NCI-H2227 treated with DMSO at 0.1 percent for 48 hours (cell line): ENCODE data around the gene CCDC34.

Experiments
- DNase-seq: peaks from one replicate; lab custom pipeline; 2025; lab: John Stamatoyannopoulos, UW

Gene CCDC34

GRCh38 chr11:27392278-27393114, 29.5 kb upstream of the CCDC34 start:
- no peak for DNase-seq

- no peak for DNase-seq
Measured at GRCh38 chr11:27391331-27392015, 28.5 kb upstream of the CCDC34 start.

GRCh38 chr11:27390318-27391295, 27.6 kb upstream of the CCDC34 start:
- no peak for DNase-seq

- no peak for DNase-seq
Measured at GRCh38 chr11:27388869-27389268, 25.9 kb upstream of the CCDC34 start.

- DNase-seq, result no peak
Measured at GRCh38 chr11:27388001-27388400, 25.0 kb upstream of the CCDC34 start.

- no peak for DNase-seq
Measured at GRCh38 chr11:27387362-27387761, 24.3 kb upstream of the CCDC34 start.

GRCh38 chr11:27386181-27386845, 23.3 kb upstream of the CCDC34 start:
- no peak for DNase-seq

GRCh38 chr11:27385245-27385644, 22.2 kb upstream of the CCDC34 start:
- DNase-seq, result no peak

- DNase-seq, result no peak
Measured at GRCh38 chr11:27384227-27384626, 21.2 kb upstream of the CCDC34 start.

- DNase-seq, result no peak
Measured at GRCh38 chr11:27383645-27384044, 20.6 kb upstream of the CCDC34 start.

- DNase-seq, result no peak
Measured at GRCh38 chr11:27381238-27381666, 18.2 kb upstream of the CCDC34 start.

GRCh38 chr11:27380771-27381170, 17.8 kb upstream of the CCDC34 start:
- no peak for DNase-seq

- no peak for DNase-seq
Measured at GRCh38 chr11:27379449-27379848, 16.4 kb upstream of the CCDC34 start.

GRCh38 chr11:27375370-27375769, 12.4 kb upstream of the CCDC34 start:
- no peak for DNase-seq

GRCh38 chr11:27373856-27374602, 11.0 kb upstream of the CCDC34 start:
- no peak for DNase-seq

GRCh38 chr11:27373392-27373791, 10.4 kb upstream of the CCDC34 start:
- DNase-seq, result no peak

GRCh38 chr11:27372164-27372563, 9.1 kb upstream of the CCDC34 start:
- no peak for DNase-seq

GRCh38 chr11:27371489-27371888, 8.5 kb upstream of the CCDC34 start:
- DNase-seq, result no peak

- no peak for DNase-seq
Measured at GRCh38 chr11:27370374-27370773, 7.4 kb upstream of the CCDC34 start.

GRCh38 chr11:27367881-27368280, 4.9 kb upstream of the CCDC34 start:
- DNase-seq, result no peak

GRCh38 chr11:27363576-27364117, 632 bp upstream of the CCDC34 start:
- no peak for DNase-seq
